ELR (cell line): Measurements from ENCODE around the gene NLRP1.
A peak's percentile ranks its signal among the peaks of the same experiment; 100 is the strongest.

Experiments used
- DNase-seq: peaks from one replicate; pipeline ENCODE4 v3.0.0-alpha.2; 2015; ENCODE audit warnings: low read depth

The NLRP1 gene

GRCh38 chr17:5478992-5479391 is 105.3 kb downstream of the NLRP1 start:
- DNase-seq: no peak

DNA sequence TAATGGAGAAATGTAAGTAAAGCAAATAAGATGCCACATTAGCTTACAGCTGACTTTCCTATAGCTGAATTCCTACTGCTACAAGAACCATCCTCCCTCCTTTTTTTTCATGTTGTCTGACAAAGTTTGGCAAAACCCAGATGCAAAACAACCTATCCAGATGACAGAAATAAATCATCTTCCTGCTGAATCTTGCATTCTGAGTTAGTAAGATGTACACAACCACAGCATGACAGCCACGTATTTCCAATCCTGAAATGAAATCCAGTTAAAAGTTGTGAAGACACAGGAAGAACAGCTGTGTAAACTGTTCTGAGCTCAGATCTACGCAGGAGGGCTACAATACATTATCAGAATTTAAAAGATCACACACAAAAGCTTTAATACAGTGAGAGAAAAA is 110.4 kb downstream of the NLRP1 start:
- no peak for DNase-seq

- no peak for DNase-seq
Observed at GRCh38 chr17:5472511-5472910, 111.8 kb downstream of the NLRP1 start.

- DNase-seq: no peak
Observed at GRCh38 chr17:5468075-5468473, 116.2 kb downstream of the NLRP1 start.

- DNase-seq: peak; percentile 25
Observed at GRCh38 chr17:5467416-5467815, 116.9 kb downstream of the NLRP1 start.

GRCh38 chr17:5466295-5466694 is 118.0 kb downstream of the NLRP1 start:
- DNase-seq: no peak

DNA sequence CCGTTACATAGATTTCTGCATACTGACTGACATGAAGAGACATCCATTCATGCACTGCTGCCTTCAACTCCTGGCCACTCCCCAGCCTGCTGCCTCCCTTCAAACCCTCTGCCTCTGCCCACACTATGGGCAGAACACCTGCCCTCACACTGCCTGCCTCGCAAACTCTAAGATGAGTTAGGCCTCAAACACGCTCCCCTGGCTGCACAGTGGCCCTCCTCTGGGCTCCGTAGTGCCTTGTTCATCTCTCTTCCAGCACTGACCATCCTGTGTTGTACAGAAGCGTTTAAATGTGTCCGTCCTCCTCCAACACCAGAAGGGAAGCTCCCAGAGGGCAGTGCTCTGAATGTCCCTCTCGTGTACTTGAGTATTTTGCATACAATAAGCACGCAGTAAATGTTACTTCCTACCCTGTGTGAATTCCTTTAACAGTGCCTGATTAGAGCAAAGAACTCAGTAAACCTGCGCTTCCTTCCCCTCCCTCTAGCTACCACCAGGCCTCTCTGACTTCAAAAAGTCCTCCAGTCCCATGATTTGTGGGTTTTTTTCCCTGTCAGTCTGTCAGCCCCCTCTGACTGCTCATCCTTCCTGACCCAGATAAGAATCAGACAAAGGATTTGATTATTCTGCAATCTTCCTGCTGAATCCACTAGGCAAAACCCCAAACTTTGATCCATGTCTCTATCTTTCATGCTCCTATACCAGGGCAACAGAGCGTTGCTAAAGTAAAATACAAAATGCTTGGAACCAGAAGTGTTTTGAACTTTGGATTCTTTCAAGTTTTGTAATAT is 119.4 kb downstream of the NLRP1 start:
- DNase-seq: no peak
